H1 (cell line): ENCODE data around the gene CTXN3. TPM values are rescaled to one million over a fixed set of nuclear protein-coding genes. Genes with fewer than 3 reads are reported as not detected.

ENCODE experiments used
- TAF7 ChIP-seq: optimal IDR thresholded peaks from 2 replicates; pipeline ENCODE3; 2011; ENCODE audit warnings: low read depth, mild to moderate bottlenecking, inconsistent platforms, low read length, moderate library complexity, borderline replicate concordance
- polyA plus RNA-seq, 7 experiments: library from polyadenylated mRNA; depleted of rRNA in 3 of 7; stranded (reverse) in 5 of 7; unstranded in 2 of 7; fragments of >200 nt in 5 of 7; fragments of 200-250 nt in 2 of 7; gene quantifications; 1 replicate in 5 of 7; 2 replicates in 1 of 7; 4 replicates in 1 of 7; pipeline versions ENCODE4 v1.2.1 to v1.2.3, GENCODE V29; 2011 to 2013; ENCODE audit warnings: missing spikeins in 2 of 7, mixed read lengths in 2 of 7
- total RNA-seq: library from RNA; stranded (reverse); fragmentation: NEBNext Ultra II Directional; extraction: Animal tissue kit (Norgen Biotek cat#: 25700); gene quantifications from 2 replicates; pipeline ENCODE4 v1.2.1, GENCODE V29; 2021

The CTXN3 gene
- total and polyA plus RNA-seq, 2 of the 8 experiments (the other 6 are each of a cell fraction or from before 2014, with no cell fraction given): 0.05 TPM; not detected in 1

DNA sequence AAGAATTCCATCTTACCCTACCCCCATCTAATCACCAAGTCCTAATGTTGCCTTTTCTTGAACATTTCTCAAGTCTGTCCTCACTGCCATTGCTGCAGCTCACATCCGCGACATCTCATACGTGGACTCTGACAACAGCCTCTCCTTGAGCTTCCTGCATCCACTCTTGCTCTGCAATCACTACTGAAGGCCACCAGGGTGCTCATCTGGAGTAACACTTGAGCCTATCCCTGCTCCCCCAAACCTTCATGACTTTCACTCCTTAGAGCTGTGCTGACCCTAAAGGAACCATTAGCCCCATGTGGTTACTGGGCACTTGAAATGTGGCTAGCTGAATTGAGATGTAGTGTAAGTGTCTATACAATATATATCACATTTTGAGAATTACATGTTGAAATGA lies 46.4 kb upstream of the CTXN3 start (continued):
- TF ChIP-seq TAF7: no peak
